ENCODE results near the gene MEPE.
"Not testable (repeated sequence)": the region's sequence is repeated elsewhere in the genome, so short reads cannot be mapped to it uniquely, and the experiment has no call there.

The MEPE gene

GRCh38 chr4:87890753-87891152 is 58.0 kb downstream of the MEPE start:
- not testable (repeated sequence) for DNase-seq

- DNase-seq = no peak
Observed at GRCh38 chr4:87895964-87896621, 63.3 kb downstream of the MEPE start.

Measured in DMS 273 treated with DMSO at 0.1 percent for 48 hours (cell line).